Astrocyte (in vitro differentiated cells and primary cell): ENCODE measurements around the gene JAK3. TPM values are rescaled to one million over a fixed set of nuclear protein-coding genes. Genes with fewer than 3 reads are reported as not detected.
A peak's percentile ranks its signal among the peaks of the same experiment; 100 is the strongest.

Experiments used
- DNase-seq: peaks from one replicate; pipeline ENCODE4 v3.0.0-alpha.2; 2010; ENCODE audit warnings: low read depth
- FAIRE-seq: peaks from 2 replicates; lab custom pipeline; 2011; peaks lifted over from hg19 to GRCh38; lab: Jason Lieb, UNC
- H2AFZ ChIP-seq: 2 replicates; pipeline ENCODE4 v1.6.0; 2012; ENCODE audit warnings: low read depth, low read length, inconsistent platforms
- H3K27ac ChIP-seq: 2 replicates; pipeline ENCODE4 v1.5.1; 2011; ENCODE audit warnings: low read depth, low read length, inconsistent platforms
- H3K27me3 ChIP-seq: 2 replicates; pipeline ENCODE4 v1.6.0; 2011; ENCODE audit warnings: low read length, inconsistent platforms; ENCODE audit not compliant: insufficient read depth
- H3K36me3 ChIP-seq: 2 replicates; pipeline ENCODE4 v1.5.1; 2011; ENCODE audit warnings: low read length, inconsistent platforms; ENCODE audit not compliant: insufficient read depth
- H3K4me1 ChIP-seq: 2 replicates; pipeline ENCODE4 v1.5.1; 2011; ENCODE audit warnings: low read length, inconsistent platforms; ENCODE audit not compliant: insufficient read depth
- H3K4me2 ChIP-seq: 2 replicates; pipeline ENCODE4 v1.6.0; 2012; ENCODE audit warnings: low read length, inconsistent platforms
- H3K4me3 ChIP-seq: 2 replicates; pipeline ENCODE4 v1.5.1; 2011; ENCODE audit warnings: low read depth, mild to moderate bottlenecking, low read length, inconsistent platforms; ENCODE audit not compliant: insufficient read depth
- H3K79me2 ChIP-seq: 2 replicates; pipeline ENCODE4 v1.6.0; 2012; ENCODE audit warnings: mild to moderate bottlenecking, low read length, inconsistent platforms; ENCODE audit not compliant: insufficient read depth
- H3K9ac ChIP-seq: 2 replicates; pipeline ENCODE4 v1.6.0; 2012; ENCODE audit warnings: mild to moderate bottlenecking, low read length, inconsistent platforms
- H3K9me3 ChIP-seq: 2 replicates; pipeline ENCODE4 v1.5.1; 2012; ENCODE audit warnings: low read depth, mild to moderate bottlenecking, low read length, inconsistent platforms; ENCODE audit not compliant: insufficient read depth
- H4K20me1 ChIP-seq: 2 replicates; pipeline ENCODE4 v1.6.0; 2012; ENCODE audit warnings: low read length, inconsistent platforms; ENCODE audit not compliant: insufficient read depth
- H3K27ac Mint-ChIP-seq: one replicate; pipeline ENCODE4 v1.8.0; 2021; ENCODE audit warnings: mild to moderate bottlenecking, mixed read lengths; ENCODE audit not compliant: unreplicated experiment
- H3K27me3 Mint-ChIP-seq: one replicate; pipeline ENCODE4 v1.8.0; 2021; ENCODE audit warnings: low read depth, mixed read lengths; ENCODE audit not compliant: unreplicated experiment
- H3K36me3 Mint-ChIP-seq: one replicate; pipeline ENCODE4 v1.8.0; 2021; ENCODE audit warnings: low read depth, mixed read lengths; ENCODE audit not compliant: unreplicated experiment
- H3K4me1 Mint-ChIP-seq: one replicate; pipeline ENCODE4 v1.8.0; 2021; ENCODE audit warnings: low read depth, mixed read lengths; ENCODE audit not compliant: unreplicated experiment
- H3K4me3 Mint-ChIP-seq: one replicate; pipeline ENCODE4 v1.8.0; 2021; ENCODE audit warnings: mild to moderate bottlenecking, moderate library complexity, mixed read lengths; ENCODE audit not compliant: unreplicated experiment
- H3K9me3 Mint-ChIP-seq: one replicate; pipeline ENCODE4 v1.8.0; 2021; ENCODE audit warnings: mild to moderate bottlenecking, mixed read lengths; ENCODE audit not compliant: unreplicated experiment
- CTCF ChIP-seq: IDR thresholded peaks from 2 replicates; pipeline ENCODE4 v1.5.1; 2011; ENCODE audit warnings: low read depth, mild to moderate bottlenecking, inconsistent platforms, low read length, moderate library complexity; ENCODE audit not compliant: insufficient read depth
- EZH2 ChIP-seq: IDR thresholded peaks from 2 replicates; pipeline ENCODE4 v1.6.1; 2012; ENCODE audit warnings: mild to moderate bottlenecking, low read length, inconsistent platforms; ENCODE audit not compliant: insufficient read depth
- total RNA-seq: library from RNA; stranded (reverse); gene quantifications from 2 replicates; pipeline ENCODE4 v1.2.1, GENCODE V29; 2021

The JAK3 gene
- total RNA-seq, 1 donor from 2014 or later = 1.00 TPM

- DNase-seq = peak; percentile 14
- peak overlapping the region; percentile 84 for H2AFZ ChIP-seq
- H3K4me3 Mint-ChIP-seq = peak overlapping the region; percentile 82
- H4K20me1 ChIP-seq = no peaks in the 10 kb centered on the region
- peak overlapping the region; percentile 83 for H3K4me2 ChIP-seq
- H3K27ac Mint-ChIP-seq = peak overlapping the region; percentile 81
- no peaks in the 10 kb centered on the region for H3K36me3 Mint-ChIP-seq
- H3K9me3 ChIP-seq = no peaks in the 10 kb centered on the region
- H3K27me3 ChIP-seq = peaks cover 9% of the 10 kb centered on the region
- H3K4me1 Mint-ChIP-seq = no peaks in the 10 kb centered on the region
- TF ChIP-seq CTCF (no peak), EZH2 (no peak)
- FAIRE-seq = no peak
- H3K4me1 ChIP-seq = peaks cover 7% of the 10 kb centered on the region
- H3K27ac ChIP-seq = no peak overlapping the region
- no peaks in the 10 kb centered on the region for H3K79me2 ChIP-seq
- peak overlapping the region; percentile 49 for H3K4me3 ChIP-seq
- no peak overlapping the region for H3K9ac ChIP-seq
- H3K36me3 ChIP-seq = no peaks in the 10 kb centered on the region
- peaks cover 12% of the 10 kb centered on the region for H3K27me3 Mint-ChIP-seq
- no peaks in the 10 kb centered on the region for H3K9me3 Mint-ChIP-seq
Observed at GRCh38 chr19:17829855-17830566, 17.8 kb downstream of the JAK3 start.

- Histone ChIP-seq H3K36me3 (no peaks in the 10 kb centered on the region), H3K27me3 (peaks cover 3% of the 10 kb centered on the region), H3K4me2 (no peak overlapping the region), H3K4me3 (no peak overlapping the region), H3K4me1 (peaks cover 7% of the 10 kb centered on the region), H3K79me2 (no peaks in the 10 kb centered on the region), H3K27ac (no peak overlapping the region), H3K9ac (no peak overlapping the region), H4K20me1 (no peaks in the 10 kb centered on the region), H2AFZ (no peak overlapping the region), H3K9me3 (no peaks in the 10 kb centered on the region)
- H3K4me3 Mint-ChIP-seq = no peak overlapping the region
- no peaks in the 10 kb centered on the region for H3K4me1 Mint-ChIP-seq
- no peaks in the 10 kb centered on the region for H3K9me3 Mint-ChIP-seq
- TF ChIP-seq CTCF = no peak
- TF ChIP-seq EZH2 = no peak
- DNase-seq (no peak), FAIRE-seq (no peak)
- peaks cover 14% of the 10 kb centered on the region for H3K27me3 Mint-ChIP-seq
- H3K27ac Mint-ChIP-seq = no peak overlapping the region
- no peaks in the 10 kb centered on the region for H3K36me3 Mint-ChIP-seq
Observed at GRCh38 chr19:17826508-17827056, 21.2 kb downstream of the JAK3 start.

GRCh38 chr19:17824339-17824738, 23.4 kb downstream of the JAK3 start:
- Mint-ChIP-seq H3K4me3 (no peak overlapping the region), H3K36me3 (no peaks in the 10 kb centered on the region), H3K4me1 (no peaks in the 10 kb centered on the region), H3K9me3 (no peaks in the 10 kb centered on the region), H3K27ac (no peak overlapping the region), H3K27me3 (peaks cover 14% of the 10 kb centered on the region)
- Histone ChIP-seq H3K4me3 (no peak overlapping the region), H3K9ac (no peak overlapping the region), H3K9me3 (no peaks in the 10 kb centered on the region), H2AFZ (no peak overlapping the region), H4K20me1 (no peaks in the 10 kb centered on the region), H3K27me3 (no peaks in the 10 kb centered on the region), H3K27ac (no peak overlapping the region), H3K79me2 (no peaks in the 10 kb centered on the region), H3K36me3 (no peaks in the 10 kb centered on the region), H3K4me2 (no peak overlapping the region), H3K4me1 (no peaks in the 10 kb centered on the region)
- no peak for TF ChIP-seq EZH2
- TF ChIP-seq CTCF = no peak
- FAIRE-seq = no peak
- no peak for DNase-seq
